PC-9 (cell line): ENCODE results near the gene YIF1B. TPM values are rescaled to one million over a fixed set of nuclear protein-coding genes. Genes with fewer than 3 reads are reported as not detected.
"Not testable (repeated sequence)": the region's sequence is repeated elsewhere in the genome, so short reads cannot be mapped to it uniquely, and the experiment has no call there.

Source experiments
- BruUV-seq: library from RNA; stranded (reverse); fragments of 400-500 nt; replicated peaks from 2 replicates; lab custom pipeline; 2021; lab: Mats Ljungman, UMichigan
- CTCF ChIA-PET: fragments of 300-600 bp; sonication (Branson Sonifier 250); formaldehyde crosslinking; loops from one replicate; lab custom pipeline; 2022; ENCODE audit warnings: antibody characterized with exemption; lab: Charles Lee
- POLR2A ChIA-PET: fragments of 300-600 bp; sonication (Branson Sonifier 250); formaldehyde crosslinking; loops from one replicate; lab custom pipeline; 2022; ENCODE audit warnings: antibody characterized with exemption; ENCODE audit not compliant: unreplicated experiment; lab: Charles Lee
- DNase-seq, 2 experiments: peaks; one replicate each; pipeline versions ENCODE4 v3.0.0 to v3.0.0-alpha.2; 2015 to 2022; ENCODE audit warnings: mixed read lengths in 1 of 2
- H2AFZ ChIP-seq: fragments of 200-600 bp; sonication (generic); 2 replicates; pipeline ENCODE4 v1.8.1; 2017; ENCODE audit warnings: antibody characterized with exemption
- H3F3A ChIP-seq: fragments of 200-600 bp; sonication (generic); 2 replicates; pipeline ENCODE4 v1.8.1; 2017; ENCODE audit warnings: antibody characterized with exemption, mild to moderate bottlenecking, low read depth; ENCODE audit not compliant: insufficient read depth
- H3K27ac ChIP-seq: fragments of 200-600 bp; sonication (generic); 2 replicates; pipeline ENCODE4 v1.6.1; 2016; ENCODE audit warnings: mixed run types
- H3K27me3 ChIP-seq: fragments of 200-600 bp; sonication (generic); 2 replicates; pipeline ENCODE4 v1.6.1; 2016; ENCODE audit warnings: low read depth, mixed run types; ENCODE audit not compliant: insufficient read depth
- H3K36me3 ChIP-seq: fragments of 200-600 bp; sonication (generic); 2 replicates; pipeline ENCODE4 v1.6.1; 2016; ENCODE audit warnings: low read depth, mixed run types
- H3K4me1 ChIP-seq: fragments of 200-600 bp; sonication (generic); replicated peaks from 2 replicates; pipeline ENCODE4 v1.6.1; 2016; ENCODE audit warnings: mixed run types; ENCODE audit not compliant: insufficient read depth
- H3K4me2 ChIP-seq: fragments of 200-600 bp; sonication (generic); 2 replicates; pipeline ENCODE4 v1.6.1; 2017; ENCODE audit warnings: mixed run types
- H3K4me3 ChIP-seq: fragments of 200-600 bp; sonication (generic); 2 replicates; pipeline ENCODE4 v1.6.1; 2016; ENCODE audit warnings: mixed run types
- H3K79me2 ChIP-seq: fragments of 200-600 bp; sonication (generic); 2 replicates; pipeline ENCODE4 v1.6.1; 2017; ENCODE audit warnings: low read depth, mixed run types
- H3K9me2 ChIP-seq: fragments of 200-600 bp; sonication (generic); 2 replicates; pipeline ENCODE4 v1.8.1; 2017; ENCODE audit warnings: mild to moderate bottlenecking; ENCODE audit not compliant: insufficient read depth
- H3K9me3 ChIP-seq: fragments of 200-600 bp; sonication (generic); 2 replicates; pipeline ENCODE4 v1.8.1; 2016; ENCODE audit warnings: low read depth; ENCODE audit not compliant: insufficient read depth
- H4K20me1 ChIP-seq: fragments of 200-600 bp; sonication (generic); 2 replicates; pipeline ENCODE4 v1.8.1; 2017; ENCODE audit not compliant: insufficient read depth
- EZH2 ChIP-seq: fragments of 200-600 bp; sonication (generic); IDR thresholded peaks from 2 replicates; pipeline ENCODE4 v1.8.0; 2017; ENCODE audit warnings: antibody characterized with exemption, low read depth
- intact Hi-C: fragments of 100-400 bp; cut with micrococcal nuclease; formaldehyde crosslinking; loops from one replicate; pipeline ENCODE4 v1.10.0; 2022; ENCODE audit not compliant: unreplicated experiment
- total RNA-seq: library from RNA; stranded (reverse); gene quantifications from 2 replicates; pipeline ENCODE4 v1.2.3, GENCODE V29; 2021
- TF ChIP-seq, protein P1 (sequence below): fragments of 200-600 bp; sonication (generic); conservative IDR thresholded peaks from 2 replicates; pipeline ENCODE4 v1.6.1; 2017; ENCODE audit warnings: mixed run types, antibody characterized with exemption, mild to moderate bottlenecking, moderate library complexity

YIF1B gene
- total RNA-seq, 1 experiment from 2014 or later = 39.8 TPM

DNA sequence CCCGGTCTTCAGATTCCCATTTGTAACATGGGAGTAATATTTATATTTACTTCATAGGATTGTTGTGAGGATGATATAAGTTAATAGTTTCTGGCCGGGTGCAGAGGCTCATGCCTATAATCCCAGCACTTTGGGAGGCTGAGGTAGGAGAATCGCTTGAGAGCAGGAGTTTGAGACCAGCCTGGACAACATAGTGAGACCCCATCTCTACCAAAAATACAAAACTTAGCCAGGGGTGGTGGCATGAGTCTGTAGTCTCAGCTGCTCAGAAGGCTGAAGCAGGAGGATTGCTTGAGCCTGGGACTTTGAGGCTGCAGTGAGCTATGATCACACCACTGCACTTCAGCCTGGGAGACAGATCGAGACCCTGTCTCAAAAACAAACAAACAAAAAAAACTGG, 31.1 kb upstream of the YIF1B start:
- Histone ChIP-seq H2AFZ (no peak overlapping the region), H3K36me3 (no peaks in the 10 kb centered on the region), H3K27me3 (no peaks in the 10 kb centered on the region), H3K9me2 (no peaks in the 10 kb centered on the region), H3K9me3 (no peaks in the 10 kb centered on the region), H3K4me3 (no peak overlapping the region), H4K20me1 (no peaks in the 10 kb centered on the region), H3K4me1 (no peaks in the 10 kb centered on the region), H3K27ac (no peak overlapping the region), H3K4me2 (no peak overlapping the region), H3K79me2 (no peaks in the 10 kb centered on the region), H3F3A (no peaks in the 10 kb centered on the region)
- BruUV-seq = no TSS peak
- intact Hi-C loops = no loop called here
- ChIA-PET CTCF (interaction anchor here (0.7 kb wide), 1 partner anchor 645 kb away, joined by 8 read pairs; no protein-coding TSS in a partner anchor), POLR2A (interaction anchor here (0.7 to 1.0 kb wide), 2 partner anchors 28 to 451 kb away, joined by 3 to 6 read pairs; partner anchors contain the start of gene PSMD8)
- TF ChIP-seq, protein P1, sequence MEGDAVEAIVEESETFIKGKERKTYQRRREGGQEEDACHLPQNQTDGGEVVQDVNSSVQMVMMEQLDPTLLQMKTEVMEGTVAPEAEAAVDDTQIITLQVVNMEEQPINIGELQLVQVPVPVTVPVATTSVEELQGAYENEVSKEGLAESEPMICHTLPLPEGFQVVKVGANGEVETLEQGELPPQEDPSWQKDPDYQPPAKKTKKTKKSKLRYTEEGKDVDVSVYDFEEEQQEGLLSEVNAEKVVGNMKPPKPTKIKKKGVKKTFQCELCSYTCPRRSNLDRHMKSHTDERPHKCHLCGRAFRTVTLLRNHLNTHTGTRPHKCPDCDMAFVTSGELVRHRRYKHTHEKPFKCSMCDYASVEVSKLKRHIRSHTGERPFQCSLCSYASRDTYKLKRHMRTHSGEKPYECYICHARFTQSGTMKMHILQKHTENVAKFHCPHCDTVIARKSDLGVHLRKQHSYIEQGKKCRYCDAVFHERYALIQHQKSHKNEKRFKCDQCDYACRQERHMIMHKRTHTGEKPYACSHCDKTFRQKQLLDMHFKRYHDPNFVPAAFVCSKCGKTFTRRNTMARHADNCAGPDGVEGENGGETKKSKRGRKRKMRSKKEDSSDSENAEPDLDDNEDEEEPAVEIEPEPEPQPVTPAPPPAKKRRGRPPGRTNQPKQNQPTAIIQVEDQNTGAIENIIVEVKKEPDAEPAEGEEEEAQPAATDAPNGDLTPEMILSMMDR = no peak
- TF ChIP-seq EZH2 = no peak
- DNase-seq = no peak

DNA sequence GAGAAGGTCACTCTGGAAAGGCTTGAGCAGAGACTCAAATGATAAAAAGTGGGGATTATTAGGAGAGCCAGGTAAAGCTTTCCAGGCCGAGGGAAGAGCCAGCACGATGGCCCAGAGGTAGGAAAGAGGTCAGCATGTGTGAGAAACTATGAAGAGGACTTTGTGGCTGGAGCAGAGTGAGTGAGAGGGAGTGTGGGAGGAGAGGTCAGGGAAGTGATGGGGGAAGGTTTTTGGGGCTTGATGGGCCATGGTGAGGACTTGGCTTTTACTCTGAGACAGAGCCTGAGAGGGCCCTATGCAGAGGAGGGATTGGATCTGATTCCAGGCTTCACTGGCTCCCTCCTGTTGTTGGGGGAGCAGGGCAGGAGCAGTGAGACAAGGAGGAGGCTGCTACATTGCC, 25.2 kb upstream of the YIF1B start:
- H3K9me3 ChIP-seq = no peaks in the 10 kb centered on the region
- CTCF ChIA-PET = no interaction called here

DNA sequence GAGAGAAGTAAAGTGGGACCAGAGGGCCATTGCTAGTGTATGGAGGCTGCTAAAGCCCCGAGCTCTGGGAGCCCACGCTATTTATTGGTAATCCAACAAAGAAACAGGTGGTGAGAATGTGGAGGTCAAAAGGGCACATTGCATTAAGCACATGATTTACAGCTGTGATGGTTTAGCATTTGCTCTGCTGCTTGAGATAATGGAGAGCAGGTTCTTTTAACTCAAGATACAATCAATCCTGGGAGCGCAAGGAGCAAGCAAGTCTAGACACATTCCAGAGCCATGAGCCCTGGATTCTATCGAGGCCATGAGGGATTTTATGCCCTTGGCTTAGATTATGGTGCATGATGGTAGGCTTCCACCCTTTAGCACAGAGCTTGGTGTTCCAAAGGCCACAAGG, 23.3 kb upstream of the YIF1B start:
- H3K4me1 ChIP-seq, H2AFZ ChIP-seq, H3K27me3 ChIP-seq, H3K9me3 ChIP-seq, H3K79me2 ChIP-seq, H3K4me2 ChIP-seq, DNase-seq, POLR2A ChIA-PET, H3K9me2 ChIP-seq, H3K36me3 ChIP-seq, H3K4me3 ChIP-seq, intact Hi-C loops, H3K27ac ChIP-seq, H4K20me1 ChIP-seq, BruUV-seq: not testable (repeated sequence)
- CTCF ChIA-PET = interaction anchor here (0.6 kb wide), 1 partner anchor 95 kb away, joined by 3 read pairs; no protein-coding TSS in a partner anchor
- peaks cover 11% of the 10 kb centered on the region; the same call in 1 of the 2 replicates for H3F3A ChIP-seq

More for the DNA sequence above, 25.2 kb upstream of the YIF1B start:
- no peak overlapping the region for H2AFZ ChIP-seq
- peaks cover 11% of the 10 kb centered on the region; the same call in 1 of the 2 replicates for H3F3A ChIP-seq
- POLR2A ChIA-PET = no interaction called here
- no peaks in the 10 kb centered on the region for H3K36me3 ChIP-seq
- peaks cover 5% of the 10 kb centered on the region for H3K4me1 ChIP-seq
- no peak overlapping the region for H3K27ac ChIP-seq
- BruUV-seq = no TSS peak
- TF ChIP-seq EZH2 = no peak
- TF ChIP-seq, protein P1 = no peak
- H3K79me2 ChIP-seq = no peaks in the 10 kb centered on the region
- no peak for DNase-seq
- H3K4me3 ChIP-seq = no peak overlapping the region
- intact Hi-C loops = no loop called here
- H3K27me3 ChIP-seq = no peaks in the 10 kb centered on the region
- 0 out of 2 replicates have a peak, but pooled peaks cover 3% of the 10 kb centered on the region for H4K20me1 ChIP-seq
- H3K9me2 ChIP-seq = no peaks in the 10 kb centered on the region
- no peak overlapping the region for H3K4me2 ChIP-seq

DNA sequence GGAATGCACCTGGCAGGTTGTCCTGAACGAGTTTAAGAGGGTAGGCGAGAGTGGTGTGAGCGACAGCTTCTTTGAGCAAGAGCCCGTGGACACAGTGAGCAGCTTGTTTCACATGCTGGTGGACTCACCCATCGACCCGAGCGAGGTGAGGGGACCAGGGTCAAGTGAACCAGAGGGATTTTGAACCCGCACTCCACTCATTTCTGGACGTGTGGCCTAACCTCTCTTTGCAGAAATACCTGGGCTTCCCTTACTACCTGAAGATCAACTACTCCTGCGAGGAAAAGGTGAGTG, 21.6 kb upstream of the YIF1B start:
- BruUV-seq = no TSS peak
- Histone ChIP-seq H3K4me3 (peak overlapping the region; percentile 73), H2AFZ (peak overlapping the region; percentile 94), H3K27ac (no peak overlapping the region), H3K9me3 (no peaks in the 10 kb centered on the region), H3F3A (peaks cover 11% of the 10 kb centered on the region; the same call in 1 of the 2 replicates), H3K79me2 (no peaks in the 10 kb centered on the region), H3K4me1 (peaks cover 5% of the 10 kb centered on the region), H3K9me2 (no peaks in the 10 kb centered on the region), H3K4me2 (peak overlapping the region; percentile 79), H3K27me3 (no peaks in the 10 kb centered on the region), H3K36me3 (no peaks in the 10 kb centered on the region), H4K20me1 (0 out of 2 replicates have a peak, but pooled peaks cover 3% of the 10 kb centered on the region)
- ChIA-PET POLR2A (interaction anchor here (0.6 to 0.8 kb wide), 8 partner anchors 23 to 1099 kb away, joined by 3 to 15 read pairs (median 5); partner anchors contain the start of genes FAM98C and RPS16), CTCF (interaction anchor here (0.6 to 0.9 kb wide), 4 partner anchors 37 to 563 kb away, joined by 3 to 6 read pairs (median 4); partner anchors contain the start of genes FAM98C and PSMD8)
- TF ChIP-seq EZH2 = no peak
- intact Hi-C loops = no loop called here
- DNase-seq = no peak
